Right kidney (tissue), 1 donor: ENCODE measurements around the gene VGLL4.

Experiments
- DNase-seq: peaks from one replicate; pipeline ENCODE4 v3.0.0-alpha.2; 2016

The VGLL4 gene

DNA sequence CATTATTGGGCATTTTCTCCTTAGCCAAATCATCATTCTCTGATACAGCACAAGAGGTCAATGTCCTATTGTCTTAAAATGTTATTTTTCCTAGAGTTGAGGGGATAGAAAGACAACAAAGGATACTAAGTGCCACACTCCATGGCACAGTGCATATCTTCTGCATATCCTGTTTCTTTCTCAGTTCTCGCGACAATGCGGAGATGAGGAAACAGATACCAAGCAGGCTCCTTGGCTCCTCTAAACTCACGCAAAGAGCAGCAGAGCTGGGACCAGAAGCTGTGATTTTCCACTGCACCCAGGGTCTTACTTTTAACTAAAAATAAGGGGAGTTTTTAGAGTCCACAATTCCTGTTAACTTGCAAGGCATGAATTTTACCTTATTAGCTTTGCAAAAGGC, 10.5 kb upstream of the VGLL4 start:
- DNase-seq = no peak

DNA sequence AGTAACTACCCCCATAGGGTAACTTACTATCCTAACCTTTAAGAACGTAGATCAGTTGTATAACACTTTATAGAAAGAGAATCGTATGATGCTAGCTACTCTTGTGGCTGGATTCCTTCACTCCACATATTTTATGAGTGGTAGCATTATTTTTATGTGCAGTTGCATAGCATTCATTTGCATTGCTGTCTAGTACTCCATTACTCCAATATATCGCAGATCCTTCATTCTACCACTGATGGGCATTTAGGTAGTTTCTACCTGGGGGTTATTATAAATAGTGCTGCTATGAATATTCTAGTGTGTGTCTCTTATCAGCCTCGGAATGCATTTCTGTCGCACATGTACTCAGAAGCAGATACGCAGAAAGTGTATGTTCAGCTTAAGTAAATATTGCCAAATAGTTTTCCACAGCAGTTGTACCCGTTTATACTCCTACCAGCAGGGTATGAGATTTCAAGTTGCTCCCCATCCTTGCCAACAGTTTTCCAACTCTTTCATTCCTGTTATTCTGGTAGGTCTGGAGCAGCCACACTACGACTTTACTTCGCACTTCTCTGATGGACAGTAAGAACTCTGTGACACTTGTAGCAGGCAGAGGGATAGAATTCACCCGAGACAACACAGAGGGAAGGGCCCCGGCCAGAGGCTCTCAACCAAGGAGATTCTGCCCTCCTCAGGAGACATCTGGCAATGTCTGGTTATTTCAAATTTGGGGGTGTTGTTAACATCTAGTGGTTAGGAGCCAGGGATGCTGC, 9.8 kb upstream of the VGLL4 start:
- DNase-seq = no peak

DNA sequence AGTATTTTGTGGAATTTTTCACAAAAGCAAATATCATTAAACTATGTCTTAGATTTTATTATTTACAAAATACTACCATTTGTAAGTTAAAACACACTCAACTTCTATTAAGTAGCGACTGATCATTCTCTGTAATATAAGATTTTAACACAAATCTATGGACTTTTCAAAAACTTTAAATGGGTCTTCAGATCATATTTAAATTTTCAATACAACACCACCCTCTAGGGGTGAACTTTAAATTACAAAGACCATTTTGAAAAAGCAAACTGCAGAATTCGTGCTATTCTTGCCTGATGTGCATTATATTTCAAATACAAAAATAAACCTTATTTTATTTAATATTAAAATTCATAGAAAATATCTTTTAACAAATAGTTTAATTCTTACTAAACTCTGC, 8.2 kb upstream of the VGLL4 start:
- no peak for DNase-seq

DNA sequence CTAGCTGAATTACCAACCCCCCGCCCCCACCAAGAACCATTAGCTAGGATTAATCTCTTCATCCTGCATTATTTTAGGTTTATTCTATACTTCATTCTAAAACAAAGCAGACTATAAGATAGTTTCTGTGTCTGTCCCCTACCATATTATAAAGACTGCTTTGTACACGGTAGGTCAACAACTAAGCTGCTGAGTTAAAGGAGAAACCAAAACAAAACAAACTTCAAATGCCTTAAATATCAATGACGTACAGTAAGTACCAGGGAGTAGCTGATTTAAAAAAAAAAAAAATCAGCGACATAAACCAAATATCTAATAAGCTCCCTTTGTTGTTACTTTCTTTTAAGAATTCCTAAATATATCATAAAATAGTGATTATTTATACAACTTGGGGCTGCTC, 7.8 kb upstream of the VGLL4 start:
- no peak for DNase-seq

DNA sequence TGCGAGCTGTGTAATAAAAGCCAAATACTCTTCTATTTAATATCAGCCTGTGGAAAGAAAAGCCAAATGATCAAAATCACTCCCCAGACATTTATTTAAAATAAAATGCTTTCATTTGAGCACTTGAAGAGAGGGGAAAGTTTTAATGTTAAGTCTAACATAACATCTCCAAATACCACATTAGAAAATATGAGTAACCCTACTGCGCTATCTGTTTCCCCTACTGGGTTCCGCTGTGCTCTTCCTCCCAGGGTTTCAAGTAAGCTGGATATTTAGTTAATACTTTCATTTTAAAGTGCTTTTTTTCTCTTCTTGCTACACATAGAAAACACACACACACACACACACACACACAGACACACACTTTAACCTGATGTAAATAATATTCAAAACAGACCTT, 6.7 kb upstream of the VGLL4 start:
- no peak for DNase-seq

DNA sequence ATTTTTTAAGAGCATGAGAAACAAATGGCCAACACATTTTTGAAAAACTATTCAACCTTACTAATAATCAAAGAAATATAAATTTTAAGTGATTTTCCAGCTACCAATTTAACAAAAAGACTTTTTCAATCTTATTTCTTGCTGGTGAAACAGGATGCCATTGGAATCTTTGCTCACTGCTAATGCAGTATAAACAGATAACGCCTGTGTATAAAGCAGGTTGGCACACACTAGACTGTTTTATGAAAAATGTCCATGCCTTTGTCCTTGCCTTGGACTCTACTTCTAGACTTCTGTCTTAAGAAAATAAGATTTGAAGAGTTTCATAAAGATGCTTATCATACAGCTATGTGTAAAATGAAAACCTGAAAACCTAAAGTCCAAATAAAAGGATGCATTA, 5.0 kb upstream of the VGLL4 start:
- DNase-seq = no peak

DNA sequence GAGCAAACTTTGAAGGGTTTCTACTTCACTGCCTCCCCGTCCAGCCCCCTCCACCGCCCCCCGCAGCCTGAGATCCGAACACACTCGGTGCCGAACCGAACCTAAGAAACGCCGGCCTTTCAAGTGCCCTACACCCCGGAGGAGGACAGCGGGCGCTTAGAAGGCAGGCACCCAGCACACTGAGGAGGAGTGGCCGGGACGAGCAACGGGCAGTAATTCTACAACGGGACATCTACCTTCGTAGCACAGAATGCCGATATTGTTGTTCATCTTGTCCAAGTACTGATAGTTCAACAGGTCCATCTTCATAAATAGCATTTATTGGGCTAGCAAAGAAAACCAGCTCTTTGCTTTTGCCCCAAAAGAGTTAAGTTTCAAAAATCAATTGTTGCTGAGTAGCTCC, 513 bp downstream of the VGLL4 start:
- peak; percentile 73 for DNase-seq

DNA sequence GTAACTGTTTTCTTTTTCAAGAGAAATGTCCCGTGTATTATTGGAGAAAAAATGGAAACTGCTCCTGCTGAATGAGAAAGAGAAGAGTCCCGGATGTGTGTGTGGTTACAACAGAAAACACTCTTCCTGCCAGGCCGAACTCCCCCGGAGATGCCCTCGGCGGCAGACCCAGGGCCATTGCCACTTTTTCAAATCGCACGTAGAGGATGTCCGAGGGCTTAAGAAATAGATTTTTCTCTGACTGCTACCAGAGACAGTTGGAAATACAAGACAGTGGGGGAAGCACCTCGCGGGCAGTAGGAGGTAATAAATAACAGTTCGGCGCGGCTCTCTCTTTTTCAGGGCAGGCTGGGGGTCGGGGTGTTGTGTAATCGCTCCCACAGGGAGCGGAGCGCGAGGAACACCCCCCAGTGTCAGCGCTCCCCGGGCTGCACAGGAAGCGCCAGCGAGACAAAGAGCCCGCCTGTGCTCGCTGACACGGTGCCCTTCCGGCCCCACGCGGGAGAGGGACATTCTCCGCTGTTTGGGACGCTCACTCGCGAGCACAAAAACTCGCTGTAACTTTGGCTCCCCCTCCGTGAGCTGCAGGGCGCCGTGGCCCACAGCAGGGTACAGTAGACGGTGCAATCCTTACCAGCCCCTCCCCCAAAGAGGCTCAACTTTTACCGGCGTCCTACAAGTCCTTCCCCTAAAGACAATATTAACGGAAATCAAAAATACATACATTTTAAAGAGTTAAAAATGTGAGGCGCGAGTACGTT, 1.1 kb downstream of the VGLL4 start:
- peak; percentile 89 for DNase-seq

DNA sequence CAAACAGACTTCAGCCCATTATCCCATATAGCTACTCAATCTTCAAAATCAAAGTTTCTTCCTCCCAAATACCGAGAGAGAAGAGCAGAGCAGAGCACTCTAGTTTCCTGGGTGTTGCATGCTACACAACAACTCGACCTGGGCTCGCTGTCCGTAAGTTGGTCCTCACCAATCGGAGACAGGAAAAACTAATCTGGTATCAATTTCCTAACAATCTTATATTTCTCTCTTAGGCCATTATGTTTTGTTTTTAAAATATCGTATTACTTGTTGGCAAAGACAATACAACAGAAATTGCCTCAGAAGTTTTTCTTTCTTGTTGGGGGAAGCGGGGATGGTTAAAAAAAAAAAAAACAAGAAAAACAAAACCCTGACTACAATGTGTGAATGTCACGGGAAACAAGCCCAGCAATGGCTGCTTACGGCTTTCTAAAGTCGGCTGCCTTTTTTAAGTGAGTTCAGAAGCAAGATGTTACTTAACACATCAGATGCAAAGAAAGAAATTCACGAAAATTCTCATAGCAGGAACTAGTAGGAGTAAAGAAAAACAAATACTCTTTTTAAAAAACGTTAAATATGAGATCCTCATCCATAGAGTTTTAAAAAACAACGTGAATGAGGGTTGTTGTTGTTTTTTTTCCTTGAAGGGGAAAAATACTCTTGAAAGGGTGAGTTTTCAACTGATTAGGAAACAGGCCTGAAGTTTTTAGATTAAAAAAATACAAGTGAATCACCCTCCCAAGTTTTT, 1.9 kb downstream of the VGLL4 start:
- DNase-seq = peak; percentile 64

DNA sequence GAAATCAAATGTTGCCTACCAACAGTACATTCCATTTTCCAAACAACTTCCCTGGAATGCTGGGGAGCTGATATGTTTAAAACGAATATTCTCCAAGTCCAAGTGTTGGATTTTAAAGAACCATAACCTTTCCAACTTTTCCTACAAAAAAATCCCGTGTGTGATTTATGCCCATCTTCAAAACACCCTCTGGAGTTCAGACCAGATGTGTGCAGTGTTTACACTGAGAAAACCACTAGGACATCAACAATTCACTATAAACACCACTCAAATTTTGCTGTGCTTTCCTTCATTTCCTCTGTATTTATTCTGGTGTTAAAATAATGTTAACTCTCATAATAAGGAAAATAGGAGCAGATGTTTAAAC, 2.4 kb downstream of the VGLL4 start:
- DNase-seq = no peak

DNA sequence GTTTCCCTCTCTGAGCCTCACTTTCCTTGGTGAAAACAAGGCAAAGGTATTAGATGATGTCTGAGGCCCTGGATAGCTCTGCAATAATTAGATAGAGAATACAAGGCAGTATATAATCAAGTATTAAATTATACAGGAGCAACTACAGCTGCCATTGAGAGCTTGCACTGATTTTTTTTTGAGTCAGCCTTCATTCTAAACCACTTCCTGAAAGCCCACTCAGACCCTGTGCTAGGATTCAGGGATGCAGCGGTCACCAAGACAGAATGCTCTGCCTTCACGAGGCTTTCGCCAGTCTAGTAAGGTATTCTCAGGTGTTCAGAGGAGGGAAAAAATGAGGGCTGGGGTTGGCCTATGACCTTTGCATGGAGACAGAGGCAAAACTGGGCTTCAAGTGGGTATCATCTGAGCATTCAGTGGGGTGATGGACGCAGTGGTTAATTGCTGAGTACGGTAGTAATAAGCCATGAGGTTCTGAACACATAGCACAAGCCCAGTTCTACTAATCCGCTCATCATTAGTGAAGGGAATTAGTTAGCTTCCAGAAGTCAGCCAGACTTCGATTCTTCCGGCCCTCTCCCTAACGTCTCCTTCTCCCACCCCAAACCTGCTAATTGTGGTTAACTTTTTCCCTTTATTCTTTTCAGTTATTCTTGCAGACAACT, 3.6 kb downstream of the VGLL4 start:
- DNase-seq = no peak

DNA sequence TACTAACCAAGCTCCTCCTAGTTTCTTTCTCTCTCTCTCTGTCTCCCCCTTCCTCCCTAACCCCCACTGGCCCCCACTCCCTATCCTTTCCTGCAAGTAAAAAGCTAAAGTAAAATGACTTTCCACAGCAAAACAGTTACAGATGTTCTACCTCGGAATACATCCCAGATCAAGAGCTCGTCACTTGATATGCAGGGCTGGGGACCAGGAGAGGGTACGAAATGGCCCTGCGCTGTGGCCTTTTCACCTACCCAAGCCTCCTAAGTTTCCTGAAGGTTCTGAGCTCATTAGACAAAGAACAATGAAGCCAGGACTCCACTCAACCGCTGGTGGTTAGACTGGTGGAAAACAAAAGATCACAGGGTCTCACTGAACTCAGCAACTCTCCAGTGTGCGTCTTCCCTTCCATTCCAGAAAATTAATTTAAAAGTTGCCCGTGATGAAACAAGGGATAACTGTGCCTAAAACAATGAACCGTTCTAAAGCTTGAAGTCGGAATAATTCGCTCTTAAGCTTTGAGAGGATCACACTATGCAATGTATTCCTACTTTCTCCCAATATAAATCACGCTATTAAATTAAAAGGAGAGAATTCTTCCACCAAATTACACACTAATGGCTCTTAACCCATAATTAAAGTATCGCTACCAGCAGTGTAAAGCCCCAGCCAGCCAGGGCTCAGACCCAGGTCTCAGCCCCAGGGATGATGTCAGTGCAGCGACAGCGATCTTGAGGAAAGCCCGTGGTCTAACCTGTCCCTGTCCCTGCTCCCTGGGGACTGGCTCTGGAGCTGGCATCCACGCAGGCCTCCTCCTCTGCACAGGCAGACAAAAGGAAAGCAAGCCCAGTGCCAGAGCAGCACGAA, 5.0 kb downstream of the VGLL4 start:
- DNase-seq = peak; percentile 38

DNA sequence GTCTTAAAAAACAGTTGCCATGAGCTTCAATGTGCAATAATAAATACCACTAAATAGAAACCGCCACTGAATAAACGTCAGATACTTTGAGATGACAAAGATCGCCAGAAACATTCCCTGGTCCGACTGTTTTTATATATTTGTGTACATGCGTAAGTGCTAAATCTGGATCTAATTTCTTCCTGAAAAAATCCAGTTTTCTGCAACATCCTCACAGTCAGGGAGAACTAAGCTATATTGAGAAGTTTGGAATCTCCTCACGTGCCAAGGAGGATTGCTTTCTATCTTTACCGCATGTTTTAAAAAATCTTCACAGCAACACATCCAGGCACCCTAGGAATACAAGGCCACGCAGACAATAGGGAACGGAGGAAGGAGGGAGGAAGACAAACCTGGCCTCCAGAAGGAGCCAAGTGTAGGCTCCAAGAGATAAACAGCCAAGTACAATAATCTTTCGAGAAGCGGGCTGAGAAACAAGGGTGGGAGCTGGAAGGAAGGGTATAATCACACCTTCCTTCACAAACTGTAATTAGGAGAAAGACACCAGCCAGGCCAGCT, 5.7 kb downstream of the VGLL4 start:
- peak; percentile 45 for DNase-seq

DNA sequence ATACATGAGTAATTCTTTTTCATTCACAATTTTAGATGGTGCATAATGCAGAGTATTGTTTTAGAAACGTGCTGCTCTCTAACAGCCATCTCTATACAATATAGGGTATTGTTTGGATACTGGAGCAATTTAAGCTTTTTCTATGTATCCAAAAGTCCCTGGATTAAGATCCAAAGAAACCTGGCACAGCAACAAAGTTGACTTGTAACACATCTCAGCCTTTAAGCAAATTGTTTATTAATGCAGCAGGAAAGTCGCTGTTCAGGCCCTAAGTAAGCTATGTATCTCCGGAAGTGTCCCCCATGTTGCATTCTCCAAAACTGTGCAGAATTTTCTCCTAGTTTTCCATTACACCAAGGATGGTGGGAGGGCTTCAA, 7.3 kb downstream of the VGLL4 start:
- DNase-seq = no peak

DNA sequence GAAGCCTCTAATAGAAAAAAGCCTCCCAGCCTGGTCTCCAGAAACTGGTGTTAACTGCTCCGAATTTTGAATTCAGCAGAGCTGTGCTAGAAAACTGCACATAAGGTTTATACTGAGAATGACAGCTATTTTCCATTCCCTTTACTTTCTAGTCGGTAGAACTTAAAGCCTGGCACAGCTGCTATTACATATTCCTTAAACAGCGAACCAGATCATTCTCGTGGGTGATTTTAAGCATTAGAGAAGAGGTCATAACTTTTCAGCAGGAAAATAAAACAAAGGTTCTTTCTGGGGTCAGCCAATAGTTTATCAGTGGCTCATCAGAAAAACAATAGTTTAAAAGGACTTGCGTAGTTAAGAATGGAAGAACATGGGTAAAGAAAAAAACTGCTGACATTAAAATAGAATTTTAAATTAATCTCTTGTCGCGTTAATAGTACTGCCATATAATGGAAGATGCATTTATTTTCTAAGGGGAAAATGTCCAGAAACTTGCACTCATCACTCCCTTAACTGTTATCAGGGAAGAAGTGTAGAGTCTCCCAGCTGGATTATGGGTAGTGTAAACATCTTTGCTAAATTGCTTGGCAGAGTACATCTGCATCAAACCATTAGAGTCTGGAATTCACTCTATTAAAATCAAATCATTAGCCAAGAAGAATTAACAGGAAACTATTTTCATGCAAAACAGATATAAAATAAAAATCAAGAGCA, 7.9 kb downstream of the VGLL4 start:
- no peak for DNase-seq

DNA sequence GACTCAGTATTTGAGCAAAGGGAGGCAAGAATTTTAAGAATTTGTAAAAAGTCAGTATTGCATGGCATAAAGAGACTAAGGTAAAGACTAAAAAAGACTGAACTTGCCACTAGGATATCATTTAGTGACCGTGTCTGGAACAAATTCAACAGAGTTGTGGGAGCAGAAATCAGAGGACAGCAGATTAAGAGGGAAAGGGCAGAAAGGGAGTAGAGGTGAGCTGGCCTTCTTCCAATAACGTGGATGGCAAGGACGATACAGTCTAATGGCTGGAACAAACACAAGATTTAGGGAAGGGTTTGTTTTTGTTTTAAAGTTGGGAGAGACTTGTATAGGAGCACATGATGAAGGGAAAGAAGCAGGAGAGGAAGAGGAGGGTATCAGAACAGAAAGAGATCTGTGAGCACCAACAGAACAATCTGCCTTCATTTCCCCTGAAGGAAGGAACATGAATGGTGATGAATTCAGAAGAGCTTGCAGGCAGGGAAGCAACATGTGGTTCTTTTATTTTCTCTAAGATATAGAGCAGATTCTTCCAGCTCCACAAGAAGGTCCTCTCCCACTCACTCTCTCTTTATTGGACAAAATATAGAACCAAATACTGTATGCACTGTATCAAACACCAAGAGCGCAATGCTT, 8.6 kb downstream of the VGLL4 start:
- no peak for DNase-seq

DNA sequence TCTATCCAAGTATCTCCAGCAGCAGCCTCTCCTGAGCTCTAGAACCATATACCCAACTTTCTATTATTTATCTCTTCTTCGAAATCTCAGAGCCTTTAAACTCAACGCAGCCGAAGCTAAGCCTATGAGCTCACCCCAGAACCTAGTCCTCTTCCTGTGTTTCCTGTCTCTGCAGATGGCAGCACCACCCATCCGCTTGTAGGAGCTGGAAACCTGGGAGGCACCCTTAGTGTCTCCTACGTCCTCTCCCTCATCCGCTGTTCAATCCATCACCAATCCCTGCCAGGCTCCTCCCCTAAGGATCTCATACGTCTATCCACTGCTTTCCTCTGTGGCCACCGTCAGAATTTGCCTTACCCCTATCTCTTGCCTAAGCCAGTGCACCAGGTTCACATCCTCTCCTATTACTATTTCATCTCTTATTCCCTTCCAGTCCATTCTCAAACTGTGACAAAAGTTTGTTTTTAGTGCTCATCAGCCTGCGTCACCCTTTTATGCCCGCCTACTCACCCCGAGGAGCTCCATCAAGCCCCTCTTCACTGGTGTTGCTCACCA, 9.6 kb downstream of the VGLL4 start:
- no peak for DNase-seq

DNA sequence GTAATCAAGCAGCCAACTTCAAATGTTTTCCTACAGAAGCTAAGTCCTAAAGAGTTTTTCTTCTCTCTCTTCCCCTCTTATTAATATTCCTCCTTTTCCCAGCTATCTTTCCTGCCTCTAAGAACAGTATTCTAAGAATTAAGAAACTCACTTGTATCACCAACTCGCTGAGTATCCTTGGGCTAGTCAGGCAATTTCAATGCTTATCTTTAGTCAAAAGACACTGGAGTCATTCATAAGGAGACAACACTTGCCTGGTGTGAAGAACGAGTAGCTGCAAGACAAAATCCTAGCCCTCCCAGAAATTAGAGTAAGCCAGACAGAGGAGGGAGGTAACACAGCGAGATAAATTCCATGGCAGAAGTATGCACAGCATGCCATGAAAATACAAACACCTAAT, 10.7 kb downstream of the VGLL4 start:
- DNase-seq = no peak

DNA sequence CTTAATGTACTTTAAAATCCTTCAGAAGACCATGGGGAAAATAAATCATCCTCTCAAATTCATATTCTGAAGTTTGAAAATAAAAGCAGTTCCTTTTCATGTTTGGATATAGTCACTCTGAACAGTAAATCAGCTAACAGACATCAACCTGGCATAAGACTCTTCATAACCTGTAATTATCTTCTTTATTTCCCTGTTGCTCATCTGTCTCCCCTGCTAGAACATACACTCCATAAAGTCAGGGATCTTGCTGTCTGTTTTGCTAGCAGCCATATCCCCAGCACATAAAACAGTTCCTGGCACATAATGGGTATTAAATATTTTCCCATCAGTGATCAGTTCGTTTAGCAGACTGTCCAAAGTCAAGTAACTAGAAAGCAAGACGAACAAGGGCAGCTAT, 11.2 kb downstream of the VGLL4 start:
- no peak for DNase-seq

DNA sequence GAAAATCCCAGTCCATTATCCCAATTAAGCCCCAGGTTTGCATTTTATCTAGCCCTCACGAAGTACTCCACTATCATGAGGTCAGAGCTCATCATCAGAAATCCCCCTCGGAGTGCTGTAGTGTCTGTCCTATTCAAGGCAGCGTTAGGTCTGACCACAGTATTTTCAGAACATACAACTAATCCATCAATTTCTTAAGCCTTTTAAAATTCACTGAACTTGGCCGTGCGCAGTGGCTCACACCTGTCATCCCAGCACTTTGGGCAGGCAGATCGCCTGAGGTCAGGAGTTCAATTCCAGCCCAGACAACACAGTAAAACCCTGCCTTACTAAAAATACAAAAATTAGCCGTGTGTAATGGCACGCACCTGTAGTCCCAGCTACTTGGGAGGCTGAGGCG, 11.9 kb downstream of the VGLL4 start:
- DNase-seq = no peak
